Trophoblast cell (in vitro differentiated cells and primary cell): Measurements from ENCODE around the gene CELF5. TPM values are rescaled to one million over a fixed set of nuclear protein-coding genes. Genes with fewer than 3 reads are reported as not detected.

Experiments
- DNase-seq, 2 donors: peaks; one replicate each; pipeline ENCODE4 v3.0.0-alpha.2; 2016
- H2AFZ ChIP-seq: 2 replicates; pipeline ENCODE4 v1.6.1; 2013; ENCODE audit warnings: low read length, moderate library complexity, mild to moderate bottlenecking; ENCODE audit not compliant: insufficient read depth, poor library complexity
- H2AK5ac ChIP-seq: 2 replicates; pipeline ENCODE4 v1.6.1; 2013; ENCODE audit warnings: mild to moderate bottlenecking, low read length
- H2BK120ac ChIP-seq: 2 replicates; pipeline ENCODE4 v1.6.1; 2013; ENCODE audit warnings: low read length, mild to moderate bottlenecking, moderate library complexity; ENCODE audit not compliant: insufficient read depth, poor library complexity
- H2BK12ac ChIP-seq: 2 replicates; pipeline ENCODE4 v1.6.1; 2013; ENCODE audit warnings: mild to moderate bottlenecking, low read length, moderate library complexity
- H2BK5ac ChIP-seq: 2 replicates; pipeline ENCODE4 v1.6.1; 2013; ENCODE audit warnings: low read length, low read depth, moderate library complexity, mild to moderate bottlenecking; ENCODE audit not compliant: poor library complexity
- H3K14ac ChIP-seq: 2 replicates; pipeline ENCODE4 v1.6.1; 2013; ENCODE audit warnings: mild to moderate bottlenecking, low read length
- H3K18ac ChIP-seq: 2 replicates; pipeline ENCODE4 v1.6.1; 2013; ENCODE audit warnings: mild to moderate bottlenecking, low read length
- H3K23ac ChIP-seq: 2 replicates; pipeline ENCODE4 v1.6.1; 2013; ENCODE audit warnings: low read length
- H3K27ac ChIP-seq: 2 replicates; pipeline ENCODE4 v1.5.1; 2013; ENCODE audit warnings: low read depth, mild to moderate bottlenecking, inconsistent platforms, low read length, moderate library complexity
- H3K27me3 ChIP-seq: 2 replicates; pipeline ENCODE4 v1.6.1; 2013; ENCODE audit warnings: inconsistent platforms, mild to moderate bottlenecking, low read length, moderate library complexity; ENCODE audit not compliant: insufficient read depth
- H3K36me3 ChIP-seq, 2 experiments: 1 replicate in 1 of 2; 2 replicates in 1 of 2; pipeline ENCODE4 v1.6.1; 2013; ENCODE audit warnings: low read length in 2 of 2, mild to moderate bottlenecking in 2 of 2, moderate library complexity in 1 of 2; ENCODE audit not compliant: insufficient read depth in 2 of 2, control insufficient read depth in 1 of 2
- H3K4ac ChIP-seq: 2 replicates; pipeline ENCODE4 v1.6.1; 2013; ENCODE audit warnings: low read depth, mild to moderate bottlenecking, low read length, moderate library complexity
- H3K4me1 ChIP-seq, 2 experiments: 1 replicate in 1 of 2; 2 replicates in 1 of 2; pipeline ENCODE4 v1.6.1; 2013; ENCODE audit warnings: low read length in 2 of 2, mild to moderate bottlenecking in 2 of 2, moderate library complexity in 1 of 2; ENCODE audit not compliant: insufficient read depth in 2 of 2, control insufficient read depth in 1 of 2
- H3K4me2 ChIP-seq: 2 replicates; pipeline ENCODE4 v1.6.1; 2013; ENCODE audit warnings: inconsistent platforms, mild to moderate bottlenecking, low read length, moderate library complexity
- H3K4me3 ChIP-seq: 2 replicates; pipeline ENCODE4 v1.5.1; 2013; ENCODE audit warnings: mild to moderate bottlenecking, low read depth, low read length, inconsistent platforms
- H3K79me1 ChIP-seq: one replicate; pipeline ENCODE4 v1.6.1; 2013; ENCODE audit warnings: low read length
- H3K79me2 ChIP-seq: 2 replicates; pipeline ENCODE4 v1.6.1; 2013; ENCODE audit warnings: low read length, mild to moderate bottlenecking; ENCODE audit not compliant: control insufficient read depth, insufficient read depth, poor library complexity
- H3K9ac ChIP-seq: 2 replicates; pipeline ENCODE4 v1.6.1; 2013; ENCODE audit warnings: mild to moderate bottlenecking, low read length
- H3K9me3 ChIP-seq: 2 replicates; pipeline ENCODE4 v1.6.1; 2013; ENCODE audit warnings: low read depth, mild to moderate bottlenecking, control low read depth, inconsistent platforms, low read length; ENCODE audit not compliant: insufficient read depth
- H4K12ac ChIP-seq: 2 replicates; pipeline ENCODE4 v1.6.1; 2013; ENCODE audit warnings: low read depth, mild to moderate bottlenecking, low read length, moderate library complexity
- H4K8ac ChIP-seq: 2 replicates; pipeline ENCODE4 v1.6.1; 2013; ENCODE audit warnings: low read depth, mild to moderate bottlenecking, low read length, moderate library complexity
- H4K91ac ChIP-seq: one replicate; pipeline ENCODE4 v1.6.1; 2013; ENCODE audit warnings: low read depth, mild to moderate bottlenecking, low read length, moderate library complexity
- WGBS: extraction: QIAGEN DNeasy Blood & Tissue Kit; methylation state at CpG from one replicate; pipeline ENCODE4 v1.1.7; 2013; ENCODE audit warnings: missing lambda C conversion rate; ENCODE audit not compliant: insufficient read length, insufficient coverage; ENCODE audit errors: extremely low coverage; 5-methylcytosine and 5-hydroxymethylcytosine counted together
- polyA plus RNA-seq: library from polyadenylated mRNA; stranded (reverse); fragments of 200-250 nt; gene quantifications from 2 replicates; pipeline ENCODE4 v1.2.3, GENCODE V29; 2013

The CELF5 gene
- 0.16 and 0.22 TPM in 2 replicates for polyA plus RNA-seq

GRCh38 chr19:3224346-3225168 is at the start of gene CELF5:
TSS of gene CELF5 (plus strand) at chr19:3224661. CDS start at chr19:3224740, 79 bp downstream.
- H3K36me3 ChIP-seq: no peaks in the 10 kb centered on the region
- no peak within 1 kb of the TSS for H4K12ac ChIP-seq
- H3K79me2 ChIP-seq: no peaks in the 10 kb centered on the region
- no peak within 1 kb of the TSS for H3K9ac ChIP-seq
- no peak within 1 kb of the TSS for H2BK120ac ChIP-seq
- DNase-seq: peak in 1 of 2 donors; percentile 42
- no CpG with 5 or more reads among the region's 94 CpGs for WGBS
- no peak within 1 kb of the TSS for H3K27ac ChIP-seq
- peak within 1 kb of the TSS; percentile 64 for H3K4me2 ChIP-seq
- H4K91ac ChIP-seq: no peak within 1 kb of the TSS
- H2AFZ ChIP-seq: no peak within 1 kb of the TSS
- peak within 1 kb of the TSS; percentile 26 for H3K4me3 ChIP-seq
- peaks cover 0 to 2% of the 10 kb centered on the region in 2 experiments for H3K4me1 ChIP-seq
- H3K4ac ChIP-seq: no peak within 1 kb of the TSS
- peaks cover 21% of the 10 kb centered on the region for H3K27me3 ChIP-seq
- no peak within 1 kb of the TSS for H2BK12ac ChIP-seq
- no peak within 1 kb of the TSS for H4K8ac ChIP-seq
- no peak within 1 kb of the TSS for H3K18ac ChIP-seq
- no peak within 1 kb of the TSS for H2BK5ac ChIP-seq
- H3K23ac ChIP-seq: no peak within 1 kb of the TSS
- H3K14ac ChIP-seq: no peak within 1 kb of the TSS
- H3K9me3 ChIP-seq: no peaks in the 10 kb centered on the region
- H3K79me1 ChIP-seq: no peaks in the 10 kb centered on the region
- no peak within 1 kb of the TSS for H2AK5ac ChIP-seq

- no CpG with 5 or more reads among the region's 17 CpGs for WGBS
- no peaks in the 10 kb centered on the region for H3K79me2 ChIP-seq
- H2BK120ac ChIP-seq: no peak overlapping the region
- H3K4me2 ChIP-seq: no peak overlapping the region
- peaks cover 2 to 6% of the 10 kb centered on the region in 2 experiments for H3K4me1 ChIP-seq
- H4K91ac ChIP-seq: no peak overlapping the region
- DNase-seq: peak; percentile 97
- no peaks in the 10 kb centered on the region for H3K9me3 ChIP-seq
- no peak overlapping the region for H3K14ac ChIP-seq
- no peak overlapping the region for H3K9ac ChIP-seq
- H4K12ac ChIP-seq: no peak overlapping the region
- no peak overlapping the region for H3K4ac ChIP-seq
- H2BK12ac ChIP-seq: no peak overlapping the region
- H2AK5ac ChIP-seq: no peak overlapping the region
- H2AFZ ChIP-seq: no peak overlapping the region
- no peak overlapping the region for H3K18ac ChIP-seq
- no peak overlapping the region for H2BK5ac ChIP-seq
- H3K27me3 ChIP-seq: no peaks in the 10 kb centered on the region
- no peak overlapping the region for H4K8ac ChIP-seq
- H3K36me3 ChIP-seq: no peaks in the 10 kb centered on the region
- H3K23ac ChIP-seq: no peak overlapping the region
- H3K79me1 ChIP-seq: no peaks in the 10 kb centered on the region
- no peak overlapping the region for H3K27ac ChIP-seq
- H3K4me3 ChIP-seq: no peak overlapping the region
Measured at GRCh38 chr19:3175781-3176714, 48.4 kb upstream of the CELF5 start.

- no peak overlapping the region for H2AK5ac ChIP-seq
- H2AFZ ChIP-seq: no peak overlapping the region
- H2BK12ac ChIP-seq: peak overlapping the region; percentile 23
- H3K36me3 ChIP-seq: no peaks in the 10 kb centered on the region
- no peak overlapping the region for H3K18ac ChIP-seq
- no peak overlapping the region for H3K9ac ChIP-seq
- H2BK5ac ChIP-seq: no peak overlapping the region
- H3K23ac ChIP-seq: no peak overlapping the region
- no peak overlapping the region for H3K4me3 ChIP-seq
- no peak overlapping the region for H3K27ac ChIP-seq
- no peak overlapping the region for H4K12ac ChIP-seq
- no peak overlapping the region for H3K14ac ChIP-seq
- no peak overlapping the region for H3K4ac ChIP-seq
- H3K27me3 ChIP-seq: no peaks in the 10 kb centered on the region
- H4K8ac ChIP-seq: no peak overlapping the region
- no peaks in the 10 kb centered on the region for H3K79me2 ChIP-seq
- H2BK120ac ChIP-seq: no peak overlapping the region
- peak overlapping the region; percentile 4 for H4K91ac ChIP-seq
- peaks cover 2 to 6% of the 10 kb centered on the region in 2 experiments for H3K4me1 ChIP-seq
- H3K4me2 ChIP-seq: no peak overlapping the region
- DNase-seq: peak; percentile 46 to 63
- no peaks in the 10 kb centered on the region for H3K9me3 ChIP-seq
- no peaks in the 10 kb centered on the region for H3K79me1 ChIP-seq
- no CpG with 5 or more reads among the region's 11 CpGs for whole genome bisulfite sequencing
Measured at GRCh38 chr19:3176715-3177501, 47.6 kb upstream of the CELF5 start.

- Histone ChIP-seq H2AK5ac (no peak within 1 kb of the TSS), H4K8ac (no peak within 1 kb of the TSS)
Measured at GRCh38 chr19:3178377-3178972, 46.0 kb upstream of the CELF5 start, which contains the start of gene S1PR4. TSS of gene S1PR4 (plus strand) at chr19:3178769. CDS start at chr19:3178793, 24 bp downstream.

More at GRCh38 chr19:3178377-3178972, 46.0 kb upstream of the CELF5 start, which contains the start of gene S1PR4:
- no peak within 1 kb of the TSS for H2AFZ ChIP-seq
- H2BK5ac ChIP-seq: no peak within 1 kb of the TSS
- H3K79me1 ChIP-seq: no peaks in the 10 kb centered on the region
- no peaks in the 10 kb centered on the region for H3K79me2 ChIP-seq
- H3K27ac ChIP-seq: no peak within 1 kb of the TSS
- no peak within 1 kb of the TSS for H4K91ac ChIP-seq
- no peak within 1 kb of the TSS for H3K4me3 ChIP-seq
- no peak within 1 kb of the TSS for H3K9ac ChIP-seq
- H3K4me2 ChIP-seq: no peak within 1 kb of the TSS
- H3K9me3 ChIP-seq: no peaks in the 10 kb centered on the region
- H3K23ac ChIP-seq: no peak within 1 kb of the TSS
- WGBS: no CpG with 5 or more reads among the region's 42 CpGs
- H4K12ac ChIP-seq: no peak within 1 kb of the TSS
- H3K4ac ChIP-seq: no peak within 1 kb of the TSS
- no peak within 1 kb of the TSS for H3K18ac ChIP-seq
- no peak for DNase-seq
- H2BK12ac ChIP-seq: no peak within 1 kb of the TSS
- no peak within 1 kb of the TSS for H2BK120ac ChIP-seq
- H3K14ac ChIP-seq: no peak within 1 kb of the TSS
- no peaks in the 10 kb centered on the region for H3K36me3 ChIP-seq
- peaks cover 2 to 6% of the 10 kb centered on the region in 2 experiments for H3K4me1 ChIP-seq
- no peaks in the 10 kb centered on the region for H3K27me3 ChIP-seq
